Karpas-422 (cell line): ENCODE measurements around the gene ZNF283. TPM values are rescaled to one million over a fixed set of nuclear protein-coding genes. Genes with fewer than 3 reads are reported as not detected.

ENCODE experiments used
- DNase-seq: peaks from one replicate; pipeline ENCODE4 v3.0.0-alpha.2; 2015
- H2AFZ ChIP-seq: fragments of 200-600 bp; sonication (generic); 2 replicates; pipeline ENCODE4 v1.6.1; 2014; ENCODE audit warnings: antibody characterized with exemption, low read length, mixed read lengths
- H3K27ac ChIP-seq: fragments of 200-600 bp; sonication (generic); 2 replicates; pipeline ENCODE4 v1.5.1; 2014; ENCODE audit warnings: mild to moderate bottlenecking, low read length, moderate library complexity
- H3K27me3 ChIP-seq: fragments of 200-600 bp; sonication (generic); 2 replicates; pipeline ENCODE4 v1.6.1; 2014; ENCODE audit warnings: low read length, mixed read lengths
- H3K36me3 ChIP-seq: fragments of 200-600 bp; sonication (generic); 2 replicates; pipeline ENCODE4 v1.6.1; 2014; ENCODE audit warnings: low read length, mixed read lengths; ENCODE audit not compliant: insufficient read depth
- H3K4me1 ChIP-seq: fragments of 200-600 bp; sonication (generic); 2 replicates; pipeline ENCODE4 v1.6.1; 2014; ENCODE audit warnings: mild to moderate bottlenecking, low read length, mixed read lengths
- H3K4me2 ChIP-seq: fragments of 200-600 bp; sonication (generic); 2 replicates; pipeline ENCODE4 v1.6.1; 2014; ENCODE audit warnings: low read length, low read depth, mild to moderate bottlenecking; ENCODE audit not compliant: poor library complexity, severe bottlenecking
- H3K4me3 ChIP-seq: fragments of 200-600 bp; sonication (generic); 2 replicates; pipeline ENCODE4 v1.5.1; 2014; ENCODE audit warnings: mild to moderate bottlenecking, antibody characterized with exemption, low read length, mixed read lengths
- H3K79me2 ChIP-seq: fragments of 200-600 bp; sonication (generic); 2 replicates; pipeline ENCODE4 v1.6.1; 2014; ENCODE audit warnings: mild to moderate bottlenecking, low read length, mixed read lengths
- H3K9ac ChIP-seq: fragments of 200-600 bp; sonication (generic); 2 replicates; pipeline ENCODE4 v1.6.0; 2014; ENCODE audit warnings: low read length
- H3K9me2 ChIP-seq: fragments of 200-600 bp; sonication (generic), shearing (Covaris generic); replicated peaks from 2 replicates; pipeline ENCODE4 v1.6.0; 2014; ENCODE audit warnings: mild to moderate bottlenecking, low read length, moderate library complexity; ENCODE audit not compliant: insufficient read depth
- H3K9me3 ChIP-seq: fragments of 300-700, 200-600 bp; sonication (generic); 2 replicates; pipeline ENCODE4 v1.6.1; 2014; ENCODE audit warnings: low read length, mixed read lengths
- H4K20me1 ChIP-seq: fragments of 200-600 bp; sonication (generic); 2 replicates; pipeline ENCODE4 v1.6.1; 2014; ENCODE audit warnings: mild to moderate bottlenecking, antibody characterized with exemption, low read length, low read depth; ENCODE audit not compliant: insufficient read depth
- total RNA-seq: library from RNA; depleted of rRNA; stranded (reverse); fragments of >200 nt; shearing (Covaris generic); gene quantifications from 2 replicates; pipeline ENCODE4 v1.2.3, GENCODE V29; 2014; ENCODE audit warnings: low replicate concordance; rRNA removed

ZNF283 gene
- total RNA-seq: 14.4 and 18.5 TPM in 2 replicates

DNA sequence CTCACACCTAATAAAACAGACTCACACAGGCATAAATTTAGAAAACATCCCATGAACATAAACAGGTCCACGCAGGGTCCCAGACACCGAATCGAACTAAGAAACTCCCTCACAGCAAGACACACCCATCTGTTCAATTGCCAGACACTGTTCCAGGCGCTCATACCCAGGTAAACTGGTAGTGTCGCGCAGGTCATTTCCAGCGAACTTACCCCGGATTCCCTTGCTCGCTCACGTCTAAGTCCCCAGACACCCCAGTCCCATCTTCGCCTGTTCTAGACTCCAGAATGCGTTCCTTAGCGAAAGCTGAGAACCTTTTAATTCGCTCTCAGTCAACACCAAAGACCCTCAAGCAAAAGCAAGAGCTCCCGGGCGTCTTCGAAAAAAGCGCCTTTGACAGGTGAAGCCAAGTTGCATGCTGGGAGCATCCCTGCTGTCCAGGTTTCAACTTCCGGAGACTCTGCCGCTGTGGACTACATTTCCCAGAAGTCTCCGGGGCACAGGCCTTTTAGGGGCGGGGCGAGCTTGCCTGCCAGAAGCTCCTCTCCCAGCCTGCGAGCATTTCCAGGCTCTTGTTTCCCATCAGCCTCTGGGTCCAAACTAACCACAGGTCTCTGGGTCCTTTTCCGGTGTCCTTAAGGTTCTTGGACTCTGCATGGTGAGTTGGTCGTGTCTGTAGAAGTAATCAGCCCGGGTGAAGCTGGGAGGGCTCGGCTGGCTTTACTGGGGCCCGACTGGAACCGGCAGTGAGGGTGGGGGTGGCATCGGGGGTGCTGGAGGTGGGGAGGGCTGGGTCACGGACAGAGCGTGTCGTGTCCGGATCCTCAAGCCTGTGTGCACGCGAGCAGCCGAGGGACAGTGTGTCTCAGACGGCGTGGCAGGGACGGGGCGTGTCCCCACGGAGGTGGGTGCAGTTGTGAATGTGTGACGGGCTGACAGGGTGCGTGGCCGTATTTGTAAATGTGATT lies at the start of gene ZNF283:
Gene ZNF283 (plus strand): TSS at position 535 of the 968 bp plus-strand sequence. CDS start 6,184 bp downstream, outside the sequence.
- H3K36me3 ChIP-seq: peaks cover 30% of the 10 kb centered on the region
- no peaks in the 10 kb centered on the region for H4K20me1 ChIP-seq
- peak within 1 kb of the TSS; percentile 94 for H2AFZ ChIP-seq
- H3K27me3 ChIP-seq: no peaks in the 10 kb centered on the region
- peaks cover 4% of the 10 kb centered on the region; the same call in 1 of the 2 replicates for H3K79me2 ChIP-seq
- no peaks in the 10 kb centered on the region; the same call in 1 of the 2 replicates for H3K9me3 ChIP-seq
- peak; percentile 91 for DNase-seq
- H3K27ac ChIP-seq: no peak within 1 kb of the TSS
- peaks cover 6% of the 10 kb centered on the region for H3K4me1 ChIP-seq
- H3K9ac ChIP-seq: peak within 1 kb of the TSS; percentile 74
- peak within 1 kb of the TSS; percentile 79 for H3K4me2 ChIP-seq
- peak within 1 kb of the TSS; percentile 74 for H3K4me3 ChIP-seq
- H3K9me2 ChIP-seq: no peaks in the 10 kb centered on the region

GRCh38 chr19:43778651-43779050 lies 48.5 kb upstream of the ZNF283 start:
- Histone ChIP-seq H3K4me2 (no peak overlapping the region), H3K9me3 (no peaks in the 10 kb centered on the region), H3K9me2 (no peaks in the 10 kb centered on the region), H3K27me3 (no peaks in the 10 kb centered on the region), H3K79me2 (no peaks in the 10 kb centered on the region), H3K4me1 (no peaks in the 10 kb centered on the region; the same call in 1 of the 2 replicates), H2AFZ (no peak overlapping the region), H3K9ac (no peak overlapping the region), H3K4me3 (no peak overlapping the region), H3K36me3 (no peaks in the 10 kb centered on the region), H4K20me1 (no peaks in the 10 kb centered on the region), H3K27ac (no peak overlapping the region)
- no peak for DNase-seq

GRCh38 chr19:43779147-43779819 lies 47.8 kb upstream of the ZNF283 start:
- Histone ChIP-seq H3K9ac (no peak overlapping the region), H2AFZ (no peak overlapping the region)

GRCh38 chr19:43779820-43780219 lies 47.3 kb upstream of the ZNF283 start:
- Histone ChIP-seq H3K4me1 (peaks cover 5% of the 10 kb centered on the region; the same call in 1 of the 2 replicates), H3K9me3 (no peaks in the 10 kb centered on the region), H3K4me3 (no peak overlapping the region), H3K4me2 (no peak overlapping the region), H3K36me3 (no peaks in the 10 kb centered on the region), H3K27me3 (no peaks in the 10 kb centered on the region), H3K9ac (no peak overlapping the region), H4K20me1 (no peaks in the 10 kb centered on the region), H3K27ac (no peak overlapping the region), H3K9me2 (no peaks in the 10 kb centered on the region), H2AFZ (no peak overlapping the region), H3K79me2 (no peaks in the 10 kb centered on the region)
- no peak for DNase-seq

More at GRCh38 chr19:43779147-43779819, 47.8 kb upstream of the ZNF283 start:
- Histone ChIP-seq H3K79me2 (no peaks in the 10 kb centered on the region), H3K4me3 (no peak overlapping the region), H3K4me2 (no peak overlapping the region), H3K27ac (no peak overlapping the region), H3K36me3 (no peaks in the 10 kb centered on the region), H3K9me3 (no peaks in the 10 kb centered on the region), H3K4me1 (peaks cover 3% of the 10 kb centered on the region; the same call in 1 of the 2 replicates), H4K20me1 (no peaks in the 10 kb centered on the region), H3K9me2 (no peaks in the 10 kb centered on the region), H3K27me3 (no peaks in the 10 kb centered on the region)
- no peak for DNase-seq

DNA sequence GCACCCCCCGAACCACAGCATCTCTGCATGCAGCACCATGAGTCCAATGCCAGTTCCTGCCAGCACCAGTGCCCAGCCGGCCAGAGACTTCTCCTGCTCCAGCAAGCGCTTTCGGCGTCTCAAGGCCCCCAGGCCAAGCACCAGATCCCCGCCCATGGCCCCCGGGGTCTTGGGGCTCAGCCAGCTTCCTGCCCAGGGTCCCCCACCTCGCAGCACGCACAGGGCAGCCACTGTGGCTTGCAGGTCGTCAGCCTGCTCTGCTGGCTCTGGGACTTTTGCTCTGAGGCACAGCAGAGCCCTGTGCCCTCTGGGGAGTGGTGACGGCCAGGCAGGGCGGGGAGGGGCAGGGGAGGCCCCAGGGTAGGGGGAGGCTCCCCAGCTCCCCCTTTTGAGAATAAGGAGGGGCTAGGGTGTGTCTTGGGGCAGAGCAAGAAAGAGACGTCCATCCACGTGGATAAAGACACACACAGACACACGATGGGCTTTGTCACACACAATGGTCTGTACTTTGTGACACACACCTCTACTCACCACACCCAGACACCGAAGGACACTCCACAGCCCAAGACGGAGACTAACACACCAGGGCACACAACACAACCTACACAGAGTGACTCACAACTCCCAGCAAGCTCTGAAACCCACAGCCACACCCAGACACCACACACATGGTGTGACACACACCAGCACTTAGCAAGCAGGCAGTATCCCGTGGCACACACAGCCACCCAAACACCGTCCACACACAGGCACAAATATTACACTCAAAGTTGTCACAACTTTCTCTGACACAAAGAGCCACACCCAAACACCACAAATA lies 46.2 kb upstream of the ZNF283 start, which contains the start of gene KCNN4:
Gene KCNN4 (minus strand): TSS at position 268 of the 820 bp plus-strand sequence. CDS start 112 bp downstream, at position 156.
- Histone ChIP-seq H3K79me2 (no peaks in the 10 kb centered on the region), H2AFZ (no peak within 1 kb of the TSS), H4K20me1 (no peaks in the 10 kb centered on the region), H3K9me3 (no peaks in the 10 kb centered on the region), H3K4me3 (no peak within 1 kb of the TSS), H3K9me2 (no peaks in the 10 kb centered on the region), H3K27me3 (no peaks in the 10 kb centered on the region), H3K4me2 (no peak within 1 kb of the TSS), H3K27ac (no peak within 1 kb of the TSS), H3K4me1 (peaks cover 8% of the 10 kb centered on the region; the same call in 1 of the 2 replicates), H3K36me3 (no peaks in the 10 kb centered on the region), H3K9ac (no peak within 1 kb of the TSS)
- DNase-seq: no peak

GRCh38 chr19:43781630-43782310 lies 45.4 kb upstream of the ZNF283 start:
- H3K9ac ChIP-seq: no peak overlapping the region
- no peaks in the 10 kb centered on the region for H4K20me1 ChIP-seq
- H2AFZ ChIP-seq: no peak overlapping the region
- H3K79me2 ChIP-seq: no peaks in the 10 kb centered on the region
- DNase-seq: no peak
- no peaks in the 10 kb centered on the region for H3K9me3 ChIP-seq
- no peak overlapping the region for H3K4me3 ChIP-seq
- no peaks in the 10 kb centered on the region for H3K9me2 ChIP-seq
- no peak overlapping the region for H3K4me2 ChIP-seq
- peaks cover 8% of the 10 kb centered on the region; the same call in 1 of the 2 replicates for H3K4me1 ChIP-seq
- no peak overlapping the region for H3K27ac ChIP-seq
- no peaks in the 10 kb centered on the region for H3K27me3 ChIP-seq
- H3K36me3 ChIP-seq: no peaks in the 10 kb centered on the region

DNA sequence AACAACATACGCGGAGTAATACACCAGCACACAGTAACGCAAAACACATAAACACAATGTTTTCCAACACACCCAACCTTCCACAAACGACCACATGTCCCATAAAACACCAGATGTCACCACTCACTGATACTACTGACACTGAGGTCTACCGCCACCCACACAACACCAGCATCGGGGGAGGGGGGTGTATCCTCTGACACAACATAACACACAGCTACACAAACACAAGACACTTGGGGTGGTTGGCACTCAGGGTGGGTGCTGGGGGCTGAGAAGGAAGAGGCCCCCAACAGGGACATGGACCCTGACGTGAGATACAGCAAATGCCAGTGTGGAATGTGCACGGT lies 44.8 kb upstream of the ZNF283 start:
- H4K20me1 ChIP-seq: no peaks in the 10 kb centered on the region
- no peak overlapping the region for H2AFZ ChIP-seq
- no peak overlapping the region for H3K9ac ChIP-seq
- H3K4me2 ChIP-seq: no peak overlapping the region
- H3K4me1 ChIP-seq: peaks cover 8% of the 10 kb centered on the region; the same call in 1 of the 2 replicates
- H3K9me2 ChIP-seq: no peaks in the 10 kb centered on the region
- no peak overlapping the region for H3K4me3 ChIP-seq
- no peaks in the 10 kb centered on the region for H3K36me3 ChIP-seq
- no peaks in the 10 kb centered on the region for H3K9me3 ChIP-seq
- no peaks in the 10 kb centered on the region for H3K79me2 ChIP-seq
- H3K27ac ChIP-seq: no peak overlapping the region
- no peaks in the 10 kb centered on the region for H3K27me3 ChIP-seq
- DNase-seq: no peak
